AG04449 (cell line): ENCODE results near the gene HEXIM1.

Experiments used
- CTCF ChIA-PET: fragments of 350-600 bp; formaldehyde crosslinking; extraction: SDS; loops from one replicate; lab custom pipeline; 2021; ENCODE audit warnings: antibody characterized with exemption; lab: Yijun Ruan, JAX
- POLR2A ChIA-PET: fragments of 400-600, 350-600 bp; formaldehyde crosslinking; extraction: SDS; loops from one replicate; lab custom pipeline; 2020; ENCODE audit warnings: antibody characterized with exemption, inconsistent platforms; lab: Yijun Ruan, JAX
- DNase-seq: peaks from one replicate; pipeline ENCODE4 v3.0.0-alpha.2; 2010; ENCODE audit warnings: low read depth, low spot score
- H3K4me3 ChIP-seq: 2 replicates; pipeline ENCODE4 v1.5.1; 2011; ENCODE audit warnings: low read depth, mild to moderate bottlenecking, control low read depth, low read length
- CTCF ChIP-seq: IDR thresholded peaks from one replicate; pipeline ENCODE4 v1.5.1; 2011; ENCODE audit warnings: mild to moderate bottlenecking, moderate library complexity, low read length, control low read depth, inconsistent platforms; ENCODE audit not compliant: insufficient read depth; ENCODE audit errors: missing control alignments

The HEXIM1 gene

GRCh38 chr17:45103269-45103795, 44.9 kb upstream of the HEXIM1 start:
- no peak for DNase-seq
- H3K4me3 ChIP-seq = no peak overlapping the region
- ChIA-PET POLR2A (interaction anchor here (1.4 kb wide), 1 partner anchor 9 kb away, joined by 3 read pairs; no protein-coding TSS in a partner anchor), CTCF (interaction anchor here (1.0 to 7.6 kb wide), 7 partner anchors 7 to 81 kb away, joined by 3 to 107 read pairs (median 8); partner anchors contain the start of genes ACBD4 and PLCD3)
- no peak for TF ChIP-seq CTCF

GRCh38 chr17:45104029-45104428, 44.2 kb upstream of the HEXIM1 start:
- POLR2A ChIA-PET = interaction anchor here (1.4 kb wide), 1 partner anchor 8 kb away, joined by 3 read pairs; no protein-coding TSS in a partner anchor

GRCh38 chr17:45104497-45104896, 43.8 kb upstream of the HEXIM1 start:
- no peak for DNase-seq
- POLR2A ChIA-PET = interaction anchor here (1.4 kb wide), 1 partner anchor 8 kb away, joined by 3 read pairs; no protein-coding TSS in a partner anchor
- CTCF ChIA-PET = interaction anchor here (0.7 to 7.6 kb wide), 6 partner anchors 8 to 31 kb away, joined by 3 to 107 read pairs (median 12); partner anchors contain the start of genes ACBD4 and PLCD3
- no peak for TF ChIP-seq CTCF
- no peak overlapping the region for H3K4me3 ChIP-seq

More at GRCh38 chr17:45104029-45104428, 44.2 kb upstream of the HEXIM1 start:
- no peak overlapping the region for H3K4me3 ChIP-seq
- no peak for TF ChIP-seq CTCF
- DNase-seq = no peak
- CTCF ChIA-PET = interaction anchor here (0.7 to 7.6 kb wide), 8 partner anchors 8 to 82 kb away, joined by 3 to 107 read pairs (median 10); partner anchors contain the start of genes ACBD4 and PLCD3

GRCh38 chr17:45104907-45105624, 43.2 kb upstream of the HEXIM1 start:
- ChIA-PET CTCF (interaction anchor here (1.2 to 7.6 kb wide), 8 partner anchors 9 to 226 kb away, joined by 3 to 107 read pairs (median 10); partner anchors contain the start of genes ACBD4 and PLCD3), POLR2A (no interaction called here)
- DNase-seq = no peak
- H3K4me3 ChIP-seq = no peak overlapping the region
- no peak for TF ChIP-seq CTCF

- DNase-seq = no peak
- CTCF ChIA-PET = interaction anchor here (1.0 to 7.6 kb wide), 8 partner anchors 9 to 227 kb away, joined by 3 to 107 read pairs (median 8); partner anchors contain the start of genes ACBD4 and PLCD3
- H3K4me3 ChIP-seq = no peak overlapping the region
- no peak for TF ChIP-seq CTCF
- POLR2A ChIA-PET = no interaction called here
Measured at GRCh38 chr17:45106096-45106495, 42.2 kb upstream of the HEXIM1 start.
